22Rv1 (cell line): ENCODE results near the gene GFRA1.

Experiments used
- ZFX ChIP-seq: fragments of 450-650 bp; IDR thresholded peaks from 2 replicates; pipeline ENCODE4 v1.6.1; 2017; ENCODE audit warnings: antibody characterized with exemption, borderline replicate concordance
- TF ChIP-seq, protein P1 (sequence below): fragments of 450-650 bp; IDR thresholded peaks from 2 replicates; pipeline ENCODE4 v1.5.1; 2017; ENCODE audit warnings: mild to moderate bottlenecking

DNA sequence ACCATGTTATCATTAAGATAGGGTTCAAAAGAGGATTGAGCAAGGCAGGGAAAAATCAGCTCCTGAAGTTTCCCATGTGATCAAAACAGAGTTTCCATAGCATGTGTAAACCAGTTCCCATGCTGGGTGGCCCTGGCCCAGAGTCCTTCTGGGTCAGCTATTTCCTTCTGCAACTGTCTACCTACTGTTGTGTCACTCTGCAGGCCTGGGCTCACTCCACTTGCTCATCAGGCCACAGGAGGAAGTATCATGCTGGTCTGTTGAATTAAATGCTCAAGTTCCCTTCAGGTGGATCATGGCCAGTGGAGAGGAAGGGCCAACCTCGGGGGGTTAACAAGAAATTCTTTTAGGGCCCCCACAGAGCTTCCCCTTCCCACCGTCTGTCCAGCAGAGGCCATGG lies 104.7 kb downstream of the GFRA1 start:
- TF ChIP-seq, protein P1, sequence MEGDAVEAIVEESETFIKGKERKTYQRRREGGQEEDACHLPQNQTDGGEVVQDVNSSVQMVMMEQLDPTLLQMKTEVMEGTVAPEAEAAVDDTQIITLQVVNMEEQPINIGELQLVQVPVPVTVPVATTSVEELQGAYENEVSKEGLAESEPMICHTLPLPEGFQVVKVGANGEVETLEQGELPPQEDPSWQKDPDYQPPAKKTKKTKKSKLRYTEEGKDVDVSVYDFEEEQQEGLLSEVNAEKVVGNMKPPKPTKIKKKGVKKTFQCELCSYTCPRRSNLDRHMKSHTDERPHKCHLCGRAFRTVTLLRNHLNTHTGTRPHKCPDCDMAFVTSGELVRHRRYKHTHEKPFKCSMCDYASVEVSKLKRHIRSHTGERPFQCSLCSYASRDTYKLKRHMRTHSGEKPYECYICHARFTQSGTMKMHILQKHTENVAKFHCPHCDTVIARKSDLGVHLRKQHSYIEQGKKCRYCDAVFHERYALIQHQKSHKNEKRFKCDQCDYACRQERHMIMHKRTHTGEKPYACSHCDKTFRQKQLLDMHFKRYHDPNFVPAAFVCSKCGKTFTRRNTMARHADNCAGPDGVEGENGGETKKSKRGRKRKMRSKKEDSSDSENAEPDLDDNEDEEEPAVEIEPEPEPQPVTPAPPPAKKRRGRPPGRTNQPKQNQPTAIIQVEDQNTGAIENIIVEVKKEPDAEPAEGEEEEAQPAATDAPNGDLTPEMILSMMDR: no peak
- TF ChIP-seq ZFX: no peak
